Epithelial cell of proximal tubule (primary cell): ENCODE data around the gene MGAT4A. TPM values are rescaled to one million over a fixed set of nuclear protein-coding genes. Genes with fewer than 3 reads are reported as not detected.

ENCODE experiments used
- DNase-seq: peaks from one replicate; pipeline ENCODE4 v3.0.0-alpha.2; 2011; ENCODE audit warnings: low read depth
- H3K4me3 ChIP-seq: 2 replicates; pipeline ENCODE4 v1.5.1; 2011; ENCODE audit warnings: low read depth, mild to moderate bottlenecking, low read length
- CTCF ChIP-seq: conservative IDR thresholded peaks from 2 replicates; pipeline ENCODE4 v1.5.1; 2012; ENCODE audit warnings: low read depth, mild to moderate bottlenecking, low read length
- total RNA-seq: library from RNA; depleted of rRNA; stranded (reverse); fragments of >200 nt; gene quantifications from 2 replicates; pipeline ENCODE4 v1.2.3, GENCODE V29; 2015

MGAT4A gene
- total RNA-seq, 1 donor from 2014 or later, result 4.4 TPM

DNA sequence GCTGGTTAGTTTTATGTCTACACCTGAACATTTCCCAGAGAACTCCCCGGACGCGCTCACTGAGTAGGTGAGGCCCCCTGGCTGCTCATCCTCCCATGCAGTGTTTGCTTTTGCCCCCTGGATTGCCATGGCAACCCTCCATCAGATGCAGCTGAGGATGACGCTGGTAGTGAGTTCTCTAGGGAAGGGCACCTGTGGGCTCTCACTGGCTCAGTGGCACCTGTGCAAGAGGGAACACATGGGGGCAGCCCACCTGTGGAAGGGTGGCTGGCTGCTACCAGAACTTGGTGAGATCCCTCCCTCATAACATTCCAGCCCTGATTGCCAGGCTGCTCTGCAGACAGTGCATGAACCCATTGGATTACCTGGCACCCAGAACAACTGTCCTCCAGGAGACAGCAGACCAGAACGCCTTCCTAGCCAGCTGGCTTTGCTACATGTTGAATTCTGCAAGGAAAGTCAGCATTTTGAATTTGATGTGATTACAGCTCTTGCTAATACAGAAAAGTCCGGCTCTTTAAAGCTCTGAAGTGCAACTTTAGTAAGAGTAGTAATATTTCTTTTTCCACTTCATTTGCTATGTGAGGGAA, 144.3 kb downstream of the MGAT4A start:
- TF ChIP-seq CTCF, result no peak
- no peak overlapping the region for H3K4me3 ChIP-seq
- DNase-seq, result no peak

DNA sequence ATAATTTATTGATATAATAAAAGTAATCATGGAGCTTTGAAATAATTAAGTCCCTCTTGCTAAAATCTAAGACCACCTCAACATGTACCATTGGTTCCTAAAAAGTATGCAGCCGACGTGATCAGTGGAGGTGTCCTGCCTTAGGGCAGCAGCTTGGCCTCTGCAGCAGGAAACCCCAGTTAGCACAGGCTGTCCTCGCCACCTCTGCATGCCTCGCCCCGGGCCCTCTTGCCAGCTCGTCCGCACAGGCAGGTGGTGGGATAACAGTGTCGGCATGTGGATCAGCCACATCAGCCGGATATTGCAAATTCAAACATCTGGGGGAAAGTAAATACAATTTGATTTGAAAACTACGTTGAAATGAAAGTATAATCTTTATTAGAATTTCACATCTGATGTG, 145.5 kb downstream of the MGAT4A start:
- H3K4me3 ChIP-seq, result no peak overlapping the region
- TF ChIP-seq CTCF, result no peak
- no peak for DNase-seq

DNA sequence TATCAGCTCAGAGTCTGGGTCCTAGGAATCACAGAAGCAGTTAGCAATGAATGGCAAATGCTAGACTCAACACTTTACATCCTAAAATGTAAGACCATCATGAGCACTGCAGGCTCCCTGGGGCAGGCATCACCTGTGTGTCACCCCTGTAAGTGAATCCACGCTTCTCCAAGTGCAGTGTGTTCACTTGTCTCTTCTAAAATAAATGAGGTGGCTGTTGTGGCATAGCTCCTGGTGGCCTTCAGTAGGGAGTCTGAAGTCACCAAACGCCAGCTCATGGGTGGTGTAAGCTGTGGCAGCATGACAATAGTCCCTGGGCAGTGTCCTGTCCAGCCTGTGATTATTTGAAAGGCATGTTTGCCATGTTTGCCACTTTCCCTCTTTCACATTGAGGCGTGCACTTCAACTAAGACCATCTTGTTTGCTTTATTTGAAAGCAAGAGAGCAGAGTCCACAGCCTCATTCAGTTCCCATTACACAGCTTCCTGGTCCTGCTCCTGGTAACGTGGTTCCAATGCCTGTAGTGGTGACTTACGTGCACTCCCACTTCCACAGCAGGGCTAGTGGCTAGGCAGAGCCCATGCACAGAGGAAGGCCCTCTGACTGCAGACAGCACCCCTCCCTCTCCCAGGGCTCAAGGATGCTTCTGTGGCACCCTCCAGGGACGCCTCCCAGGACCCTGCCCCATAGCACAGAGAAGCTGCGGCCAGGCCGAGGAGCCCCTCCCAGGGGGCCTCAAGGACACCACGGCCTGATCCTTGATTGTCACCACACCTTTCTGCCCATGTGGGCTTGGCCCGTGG, 146.9 kb downstream of the MGAT4A start:
- no peak overlapping the region for H3K4me3 ChIP-seq
- no peak for TF ChIP-seq CTCF
- DNase-seq, result no peak

- H3K4me3 ChIP-seq, result no peak overlapping the region
- DNase-seq, result no peak
- TF ChIP-seq CTCF, result no peak
Observed at GRCh38 chr2:98583276-98583675, 147.7 kb downstream of the MGAT4A start.

- no peak for TF ChIP-seq CTCF
- H3K4me3 ChIP-seq, result no peak overlapping the region
- DNase-seq, result no peak
Observed at GRCh38 chr2:98582523-98582922, 148.4 kb downstream of the MGAT4A start.

GRCh38 chr2:98580656-98581284, 150.2 kb downstream of the MGAT4A start:
- no peak overlapping the region for H3K4me3 ChIP-seq
- TF ChIP-seq CTCF, result no peak
- no peak for DNase-seq
